ENCODE results near the gene ADA.

ADA gene

DNA sequence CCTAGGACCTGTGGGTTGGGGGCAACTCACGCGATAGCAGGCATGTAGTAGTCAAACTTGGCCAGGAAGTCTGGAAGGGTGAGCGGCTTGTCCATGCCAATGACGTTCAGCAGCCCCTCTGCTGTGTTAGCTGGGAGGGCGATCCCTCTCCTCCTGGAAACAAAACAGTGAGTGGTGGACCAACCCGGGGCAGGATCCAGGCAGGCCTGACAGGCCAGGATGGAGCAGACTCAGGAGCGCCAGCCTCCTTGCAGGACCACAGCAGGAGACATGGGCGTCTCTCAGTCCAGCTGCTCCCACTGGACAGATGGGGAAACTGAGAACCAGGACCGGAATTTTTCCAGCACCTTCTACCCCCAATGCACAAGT, 22.5 kb downstream of the ADA start:
- no peak for TF ChIP-seq CTCF (IDR thresholded peaks at IDR 0.05; ENCODE audit: control insufficient read depth, insufficient read depth, low read depth, low read length, missing control alignments)
- DNase-seq (ENCODE audit: low read depth) = no peak
- H3K4me3 ChIP-seq (ENCODE audit: control insufficient read depth, low read depth, low read length) = no peak overlapping the region

DNA sequence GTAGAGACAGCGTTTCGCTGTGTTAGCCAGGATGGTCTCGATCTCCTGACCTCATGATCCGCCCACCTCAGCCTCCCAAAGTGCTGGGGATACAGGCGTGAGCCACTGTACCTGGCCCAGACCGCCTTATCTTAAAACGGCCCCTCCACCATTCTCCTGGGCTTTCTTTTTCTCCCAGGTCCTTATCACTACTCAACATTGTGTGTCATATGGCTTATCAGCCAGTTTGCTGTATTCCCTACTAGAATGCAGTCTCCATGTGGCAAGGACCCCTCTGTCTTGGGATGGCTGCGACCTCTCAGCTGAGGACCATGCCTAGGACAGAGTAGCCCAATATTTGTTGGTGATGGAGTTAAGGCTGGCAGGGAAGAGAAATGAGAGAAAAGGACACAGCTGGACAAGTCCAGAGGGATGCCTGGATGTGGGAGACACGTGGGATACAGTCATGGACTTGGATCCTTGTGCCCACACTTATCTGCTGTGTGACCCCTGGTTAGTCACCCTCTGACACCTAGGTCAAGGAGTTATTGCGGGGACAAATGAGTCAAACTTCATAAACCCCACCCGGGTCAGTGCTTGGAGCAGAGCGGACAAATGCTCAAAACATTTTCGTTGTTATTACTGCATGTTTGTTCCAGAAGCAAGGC, 24.0 kb downstream of the ADA start:
- H3K4me3 ChIP-seq (ENCODE audit: control insufficient read depth, low read depth, low read length) = no peak overlapping the region
- TF ChIP-seq CTCF (IDR thresholded peaks at IDR 0.05; ENCODE audit: control insufficient read depth, insufficient read depth, low read depth, low read length, missing control alignments) = no peak
- no peak for DNase-seq (ENCODE audit: low read depth)

DNA sequence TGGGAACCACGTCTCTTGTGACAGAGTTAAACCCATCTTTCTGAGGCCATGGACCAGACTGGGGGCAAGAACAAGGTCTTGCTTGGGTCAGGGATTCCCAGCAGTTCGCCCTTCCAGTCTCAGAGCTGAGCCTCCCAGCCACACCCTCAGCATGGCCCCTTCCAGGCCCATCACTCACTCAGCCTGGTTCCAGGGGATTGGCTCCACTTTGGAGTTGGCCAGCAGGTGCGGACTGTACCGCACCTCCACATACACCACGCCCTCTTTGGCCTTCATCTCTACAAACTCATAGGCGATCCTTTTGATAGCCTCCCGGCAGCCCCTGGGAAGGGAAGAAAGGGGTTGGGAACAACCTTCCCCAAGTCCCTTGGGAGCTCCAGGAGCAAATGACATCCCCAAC, 25.2 kb downstream of the ADA start:
- no peak for DNase-seq (ENCODE audit: low read depth)
- no peak for TF ChIP-seq CTCF (IDR thresholded peaks at IDR 0.05; ENCODE audit: control insufficient read depth, insufficient read depth, low read depth, low read length, missing control alignments)
- H3K4me3 ChIP-seq (ENCODE audit: control insufficient read depth, low read depth, low read length) = no peak overlapping the region

DNA sequence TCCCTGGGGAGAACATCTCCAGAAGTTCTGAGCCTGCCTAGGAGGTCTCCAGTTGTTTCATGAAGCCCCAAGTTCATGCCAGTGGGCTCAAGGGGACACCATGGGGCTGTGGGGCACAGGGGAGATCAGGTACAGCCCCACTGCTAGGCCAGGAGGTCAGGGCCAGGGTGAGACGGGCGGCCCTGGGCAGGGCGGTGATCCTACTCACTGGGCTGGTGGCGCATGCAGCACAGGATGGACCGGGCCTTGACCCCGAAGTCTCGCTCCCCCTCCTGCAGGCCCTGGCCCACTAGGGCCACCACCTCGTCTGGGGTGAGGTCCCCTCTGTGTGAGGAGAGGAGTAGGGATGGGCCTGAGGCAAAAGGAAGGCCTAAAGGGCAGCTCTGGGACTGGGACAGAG, 26.1 kb downstream of the ADA start:
- no peak for DNase-seq (ENCODE audit: low read depth)
- TF ChIP-seq CTCF (IDR thresholded peaks at IDR 0.05; ENCODE audit: control insufficient read depth, insufficient read depth, low read depth, low read length, missing control alignments) = no peak
- no peak overlapping the region for H3K4me3 ChIP-seq (ENCODE audit: control insufficient read depth, low read depth, low read length)

DNA sequence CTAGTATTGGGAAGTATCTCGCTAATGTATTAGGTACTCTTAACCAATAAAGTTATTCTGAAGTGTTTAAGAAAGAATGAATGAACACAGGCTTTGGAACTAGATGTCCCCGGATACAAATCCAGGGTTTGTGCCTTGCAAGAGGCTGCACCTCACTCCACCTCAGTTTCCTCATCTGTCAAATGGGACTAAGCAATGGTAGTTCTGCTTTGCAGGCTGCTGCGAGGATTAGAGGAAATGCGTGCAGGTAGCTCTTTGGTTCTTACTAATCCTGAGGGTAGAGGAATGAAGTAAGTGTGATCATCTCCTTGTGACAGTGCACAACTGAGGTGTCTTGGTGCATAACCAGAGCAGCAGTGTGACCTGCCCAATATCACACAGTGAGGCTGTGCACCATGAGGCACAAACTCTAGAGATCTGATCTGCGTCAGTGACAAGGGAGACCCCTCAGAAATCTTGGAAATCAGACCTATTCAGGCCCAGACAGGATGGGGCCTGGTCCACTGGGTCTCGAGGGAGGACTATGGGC, 26.7 kb downstream of the ADA start:
- DNase-seq (ENCODE audit: low read depth) = no peak
- TF ChIP-seq CTCF (IDR thresholded peaks at IDR 0.05; ENCODE audit: control insufficient read depth, insufficient read depth, low read depth, low read length, missing control alignments) = no peak
- H3K4me3 ChIP-seq (ENCODE audit: control insufficient read depth, low read depth, low read length) = no peak overlapping the region

DNA sequence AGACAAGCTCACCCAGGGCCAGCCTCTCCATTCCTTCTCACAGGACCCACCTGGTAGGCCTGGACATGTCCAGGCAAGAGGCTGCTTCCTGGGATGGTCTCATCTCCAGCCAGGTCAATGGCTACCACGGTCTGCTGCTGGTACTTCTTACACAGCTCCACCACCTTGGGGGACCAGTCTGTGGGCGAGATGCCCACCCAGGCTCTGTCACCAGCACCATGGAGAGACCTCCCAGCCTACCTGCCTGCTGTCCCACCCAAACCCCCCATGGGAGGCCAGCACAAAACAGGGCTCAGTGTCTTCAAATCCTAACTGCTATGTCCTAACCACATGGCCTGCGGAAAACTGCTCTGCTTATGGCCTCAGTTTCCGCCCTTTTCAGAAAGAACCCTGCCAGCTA, 27.3 kb downstream of the ADA start:
- DNase-seq (ENCODE audit: low read depth) = no peak
- H3K4me3 ChIP-seq (ENCODE audit: control insufficient read depth, low read depth, low read length) = no peak overlapping the region
- TF ChIP-seq CTCF (IDR thresholded peaks at IDR 0.05; ENCODE audit: control insufficient read depth, insufficient read depth, low read depth, low read length, missing control alignments) = no peak

Measured in AG09309 (cell line).